ENCODE measurements around the gene PPP2R3B.
A peak's percentile ranks its signal among the peaks of the same experiment; 100 is the strongest.
"Not testable (repeated sequence)": the region's sequence is repeated elsewhere in the genome, so short reads cannot be mapped to it uniquely, and the experiment has no call there.

PPP2R3B gene

DNA sequence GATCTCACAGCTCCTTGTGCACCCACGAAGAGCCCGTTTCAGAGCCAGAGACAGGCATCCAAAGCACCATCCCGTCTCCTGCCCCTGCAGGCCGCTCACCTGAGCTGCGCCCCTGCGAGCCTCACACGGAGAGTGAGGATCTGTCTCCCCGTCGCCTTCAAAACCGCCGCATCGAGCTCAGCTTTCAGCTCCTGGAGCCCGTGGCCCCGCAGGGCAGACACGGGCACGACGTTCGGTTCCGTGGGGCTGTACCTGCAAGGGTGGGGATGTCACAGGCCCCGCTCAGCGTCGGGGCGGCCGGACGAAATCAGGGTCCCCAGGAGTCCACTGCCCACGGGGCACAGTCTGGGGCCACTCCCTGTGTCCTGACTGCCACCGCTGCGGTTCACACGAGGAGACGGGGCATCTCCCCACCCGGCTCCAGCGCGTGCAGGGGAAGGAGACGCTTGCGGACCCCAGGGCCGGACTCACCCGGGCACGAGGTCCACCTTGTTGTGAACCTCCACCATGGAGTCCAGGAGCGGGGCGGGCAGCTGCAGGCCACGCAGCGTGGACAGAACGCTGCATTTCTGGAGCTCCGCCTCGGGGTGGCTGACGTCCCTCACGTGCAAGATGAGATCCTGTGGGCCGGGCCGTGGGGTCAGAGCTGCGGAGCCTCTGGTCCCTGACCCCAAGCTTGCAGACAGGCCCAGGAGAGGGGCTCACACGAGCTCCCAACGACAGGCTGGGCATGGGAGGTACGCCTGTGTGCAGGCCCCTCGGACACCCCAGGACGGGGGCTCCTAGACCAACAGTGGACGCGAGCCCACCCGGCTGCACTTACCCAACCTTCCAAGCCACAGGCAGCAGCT, 79.2 kb downstream of the PPP2R3B start:
- in situ Hi-C loops (cut with MboI; ENCODE audit: low sequenced_read_pairs, unreplicated experiment), result no loop called here
- DNase-seq (ENCODE audit: low spot score), result peak; percentile 28
- TF ChIP-seq, protein P1, sequence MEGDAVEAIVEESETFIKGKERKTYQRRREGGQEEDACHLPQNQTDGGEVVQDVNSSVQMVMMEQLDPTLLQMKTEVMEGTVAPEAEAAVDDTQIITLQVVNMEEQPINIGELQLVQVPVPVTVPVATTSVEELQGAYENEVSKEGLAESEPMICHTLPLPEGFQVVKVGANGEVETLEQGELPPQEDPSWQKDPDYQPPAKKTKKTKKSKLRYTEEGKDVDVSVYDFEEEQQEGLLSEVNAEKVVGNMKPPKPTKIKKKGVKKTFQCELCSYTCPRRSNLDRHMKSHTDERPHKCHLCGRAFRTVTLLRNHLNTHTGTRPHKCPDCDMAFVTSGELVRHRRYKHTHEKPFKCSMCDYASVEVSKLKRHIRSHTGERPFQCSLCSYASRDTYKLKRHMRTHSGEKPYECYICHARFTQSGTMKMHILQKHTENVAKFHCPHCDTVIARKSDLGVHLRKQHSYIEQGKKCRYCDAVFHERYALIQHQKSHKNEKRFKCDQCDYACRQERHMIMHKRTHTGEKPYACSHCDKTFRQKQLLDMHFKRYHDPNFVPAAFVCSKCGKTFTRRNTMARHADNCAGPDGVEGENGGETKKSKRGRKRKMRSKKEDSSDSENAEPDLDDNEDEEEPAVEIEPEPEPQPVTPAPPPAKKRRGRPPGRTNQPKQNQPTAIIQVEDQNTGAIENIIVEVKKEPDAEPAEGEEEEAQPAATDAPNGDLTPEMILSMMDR (IDR thresholded peaks at IDR 0.05; ENCODE audit: borderline replicate concordance, control extremely low read depth, extremely low read depth, insufficient read depth, missing control alignments), result no peak

DNA sequence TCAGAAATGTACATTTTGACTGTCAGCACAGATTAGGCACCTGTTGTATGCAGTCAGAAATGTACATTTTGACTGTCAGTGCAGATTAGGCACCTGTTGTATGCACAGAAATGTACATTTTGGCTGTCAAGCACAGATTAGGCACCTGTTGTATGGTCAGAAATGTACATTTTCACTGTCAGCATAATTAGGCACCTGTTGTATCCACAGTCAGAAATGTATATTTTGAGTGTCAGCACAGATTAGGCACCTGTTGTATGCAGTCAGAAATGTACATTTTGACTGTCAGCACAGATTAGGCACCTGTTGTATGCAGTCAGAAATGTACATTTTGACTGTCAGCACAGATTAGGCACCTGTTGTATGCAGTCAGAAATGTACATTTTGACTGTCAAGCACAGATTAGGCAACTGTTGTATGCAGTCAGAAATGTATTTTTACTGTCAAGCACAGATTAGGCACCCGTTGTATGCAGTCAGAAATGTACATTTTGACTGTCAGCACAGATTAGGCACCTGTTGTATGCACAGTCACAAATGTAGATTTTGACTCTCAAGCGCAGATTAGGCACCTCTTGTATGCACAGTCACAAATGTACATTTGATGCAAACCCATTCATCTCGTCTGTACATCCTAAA, 80.0 kb downstream of the PPP2R3B start:
- DNase-seq (ENCODE audit: low spot score); in situ Hi-C loops (cut with MboI; ENCODE audit: low sequenced_read_pairs, unreplicated experiment): not testable (repeated sequence)

DNA sequence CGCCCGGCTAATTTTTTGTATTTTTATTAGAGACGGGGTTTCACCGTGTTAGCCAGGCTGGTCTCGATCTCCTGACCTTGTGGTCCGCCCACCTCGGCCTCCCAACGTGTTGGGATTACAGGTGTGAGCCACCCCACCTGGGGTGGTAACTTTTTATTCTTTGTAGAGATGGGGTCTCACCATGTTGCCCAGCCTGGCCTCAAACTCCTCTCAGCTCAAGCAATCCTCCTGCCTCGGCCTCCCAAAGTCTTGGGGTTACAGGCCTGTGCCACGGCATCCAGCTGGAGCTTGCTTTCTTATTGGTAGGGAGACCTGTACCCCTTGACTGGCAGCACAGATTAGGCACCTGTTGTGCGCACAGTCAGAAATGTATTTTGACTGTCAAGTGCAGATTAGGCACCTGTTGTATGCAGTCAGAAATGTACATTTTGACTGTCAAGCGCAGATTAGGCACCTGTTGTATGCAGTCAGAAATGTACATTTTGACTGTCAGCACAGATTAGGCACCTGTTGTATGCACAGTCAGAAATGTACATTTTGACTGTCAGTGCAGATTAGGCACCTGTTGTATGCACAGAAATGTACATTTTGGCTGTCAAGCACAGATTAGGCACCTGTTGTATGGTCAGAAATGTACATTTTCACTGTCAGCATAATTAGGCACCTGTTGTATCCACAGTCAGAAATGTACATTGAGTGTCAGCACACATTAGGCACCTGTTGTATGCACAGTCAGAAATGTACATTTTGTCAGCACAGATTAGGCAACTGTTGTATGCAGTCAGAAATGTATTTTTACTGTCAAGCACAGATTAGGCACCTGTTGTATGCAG, 80.7 kb downstream of the PPP2R3B start:
- in situ Hi-C loops (cut with MboI; ENCODE audit: low sequenced_read_pairs, unreplicated experiment); DNase-seq (ENCODE audit: low spot score): not testable (repeated sequence)

DNA sequence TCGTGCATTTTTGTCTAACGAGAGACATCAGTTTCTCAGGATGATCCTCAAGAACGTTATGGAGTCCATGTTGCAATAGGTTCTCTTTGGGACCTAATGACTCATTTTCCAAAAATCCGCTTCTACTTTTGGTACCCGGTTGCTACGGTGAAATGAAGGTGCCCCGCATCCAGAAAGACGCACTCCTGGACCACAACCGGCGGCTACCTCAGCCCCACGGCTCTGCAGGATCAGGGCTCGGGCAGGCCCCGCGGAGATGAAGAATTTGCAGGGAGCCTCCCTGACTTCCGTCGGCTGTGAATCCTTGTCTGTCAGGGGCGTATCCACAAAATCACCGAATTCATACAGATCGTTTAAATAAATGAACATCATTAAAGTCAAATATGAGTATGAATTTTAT, 83.7 kb downstream of the PPP2R3B start:
- in situ Hi-C loops (cut with MboI; ENCODE audit: low sequenced_read_pairs, unreplicated experiment), result no loop called here
- peak; percentile 20 for DNase-seq (ENCODE audit: low spot score)
- TF ChIP-seq, protein P1 (IDR thresholded peaks at IDR 0.05; ENCODE audit: borderline replicate concordance, control extremely low read depth, extremely low read depth, insufficient read depth, missing control alignments), result no peak

DNA sequence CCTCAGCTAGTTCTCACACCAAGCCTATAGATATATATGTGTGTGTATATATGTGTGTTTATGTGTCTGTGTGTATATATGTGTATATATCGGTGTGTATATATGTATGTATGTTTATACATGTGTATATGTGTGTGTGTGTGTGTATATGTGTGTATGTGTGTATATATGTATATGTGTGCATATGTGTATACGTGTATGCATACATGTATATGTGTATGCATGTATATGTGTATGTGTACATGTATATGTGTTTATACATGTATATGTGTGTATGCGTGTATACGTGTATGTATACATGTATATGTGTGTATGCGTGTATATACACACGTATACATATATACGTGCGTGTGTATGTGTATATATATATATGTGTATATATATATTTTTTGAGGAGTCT, 86.4 kb downstream of the PPP2R3B start:
- DNase-seq (ENCODE audit: low spot score), result no peak
- in situ Hi-C loops (cut with MboI; ENCODE audit: low sequenced_read_pairs, unreplicated experiment), result no loop called here
- TF ChIP-seq, protein P1 (IDR thresholded peaks at IDR 0.05; ENCODE audit: borderline replicate concordance, control extremely low read depth, extremely low read depth, insufficient read depth, missing control alignments), result no peak

DNA sequence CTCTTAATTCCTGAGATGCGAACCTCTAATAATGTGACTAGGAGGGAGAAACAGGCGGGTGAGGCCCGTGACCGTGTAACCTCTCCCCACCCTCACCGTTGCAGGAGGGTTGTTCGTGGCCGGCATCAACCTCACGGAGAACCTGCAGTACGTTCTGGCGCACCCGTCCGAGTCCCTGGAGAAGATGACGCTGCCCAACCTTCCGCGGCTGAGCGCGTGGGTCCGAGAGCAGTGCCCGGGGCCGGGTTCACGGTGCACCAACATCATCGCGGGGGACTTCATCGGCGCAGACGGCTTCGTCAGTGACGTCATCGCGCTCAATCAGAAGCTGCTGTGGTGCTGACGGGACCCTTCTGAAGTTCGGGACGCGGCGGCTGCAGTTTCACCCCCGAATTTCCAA, 87.7 kb downstream of the PPP2R3B start:
- DNase-seq (ENCODE audit: low spot score), result no peak
- in situ Hi-C loops (cut with MboI; ENCODE audit: low sequenced_read_pairs, unreplicated experiment), result no loop called here
- TF ChIP-seq, protein P1 (IDR thresholded peaks at IDR 0.05; ENCODE audit: borderline replicate concordance, control extremely low read depth, extremely low read depth, insufficient read depth, missing control alignments), result no peak

DNA sequence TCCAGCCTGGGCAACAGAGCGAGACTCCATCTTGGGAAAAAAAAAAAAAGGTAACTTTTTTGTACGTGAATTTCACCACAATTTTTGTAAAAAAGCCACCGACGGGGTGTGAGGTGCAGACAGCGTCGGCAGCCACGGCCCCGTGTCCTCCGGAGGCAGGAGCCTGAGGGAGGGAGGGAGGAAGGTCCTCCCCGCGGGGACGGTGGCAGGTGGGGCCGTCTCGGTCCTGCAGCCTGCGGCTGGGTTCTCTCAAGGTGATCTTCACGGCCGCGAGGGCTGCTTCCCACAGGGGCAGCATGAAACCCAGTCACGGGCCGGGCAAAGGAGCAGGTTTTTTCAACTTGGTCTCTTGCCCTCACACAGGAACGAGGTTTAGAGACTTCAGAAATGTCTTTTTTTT, 91.6 kb downstream of the PPP2R3B start:
- TF ChIP-seq, protein P1 (IDR thresholded peaks at IDR 0.05; ENCODE audit: borderline replicate concordance, control extremely low read depth, extremely low read depth, insufficient read depth, missing control alignments), result no peak
- peak; percentile 27 for DNase-seq (ENCODE audit: low spot score)
- in situ Hi-C loops (cut with MboI; ENCODE audit: low sequenced_read_pairs, unreplicated experiment), result no loop called here

All from GM13976 (cell line).